ENCODE results near the gene TMEM255B.

DNA sequence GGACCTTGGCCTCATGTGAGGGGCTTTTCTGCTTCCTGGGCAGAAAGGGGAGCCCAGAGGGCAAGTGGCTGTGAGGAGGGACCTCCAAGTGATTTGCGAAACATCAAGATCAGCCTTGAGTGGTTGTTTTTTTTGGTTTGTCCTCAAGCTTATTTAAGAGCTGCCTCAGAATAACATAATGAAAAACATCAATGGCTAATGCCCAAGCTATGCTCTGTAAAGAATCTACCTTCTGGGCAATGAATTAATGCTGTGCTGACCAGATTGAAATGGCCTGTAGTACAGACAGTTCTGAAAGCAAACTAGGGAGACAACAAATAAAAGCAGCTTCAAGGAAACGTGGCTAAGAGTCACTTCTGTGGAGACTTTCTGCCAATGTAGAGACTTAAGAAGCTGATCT, 8.3 kb downstream of the TMEM255B start:
- no peak for TF ChIP-seq CTCF (IDR thresholded peaks at IDR 0.05; ENCODE audit: insufficient read depth, low read length, poor library complexity, severe bottlenecking)
- no peak for TF ChIP-seq EZH2phosphoT487 (conservative IDR thresholded peaks at IDR 0.05; ENCODE audit: low read length)

Data from SU-DHL-6 (cell line).